Tibial nerve (tissue), 4 donors: Measurements from ENCODE around the gene SECISBP2. TPM values are rescaled to one million over a fixed set of nuclear protein-coding genes. Genes with fewer than 3 reads are reported as not detected.

Experiments
- DNase-seq, 2 donors: peaks; one replicate each; pipeline ENCODE4 v3.0.0-alpha.2; 2019; ENCODE audit warnings: low spot score in 2 of 2
- H3K27ac ChIP-seq, 4 donors: fragments of 200-600 bp; sonication (generic) in 3 of 4; one replicate each; pipeline ENCODE4 v1.5.1; 2017 to 2019; ENCODE audit warnings: mild to moderate bottlenecking in 1 of 4
- H3K27me3 ChIP-seq, 2 donors: fragments of 200-600 bp; sonication (generic) in 1 of 2; one replicate each; pipeline versions ENCODE4 v1.5.1 to v1.6.0; 2017 to 2019
- H3K36me3 ChIP-seq, 3 donors: fragments of 200-600 bp; sonication (generic); one replicate each; pipeline ENCODE4 v1.5.1; 2018 to 2019
- H3K4me1 ChIP-seq, 4 donors: fragments of 200-600 bp; sonication (generic) in 3 of 4; one replicate each; pipeline ENCODE4 v1.5.1; 2017 to 2019
- H3K4me3 ChIP-seq, 4 donors: fragments of 200-600 bp; sonication (generic) in 3 of 4; one replicate each; pipeline ENCODE4 v1.5.1; 2017 to 2019; ENCODE audit warnings: mild to moderate bottlenecking in 1 of 4, moderate library complexity in 1 of 4
- H3K9me3 ChIP-seq, 4 donors: fragments of 200-600 bp; sonication (generic) in 3 of 4; one replicate each; pipeline ENCODE4 v1.5.1; 2017 to 2019
- EP300 ChIP-seq, 2 donors: sonication (generic); formaldehyde crosslinking; IDR thresholded peaks; one replicate each; pipeline ENCODE4 v1.6.1; 2017; ENCODE audit warnings: antibody characterized with exemption in 2 of 2, mild to moderate bottlenecking in 1 of 2
- POLR2A ChIP-seq, 2 donors: fragments of 450-650 bp; IDR thresholded peaks; one replicate each; pipeline ENCODE4 v1.6.1; 2017; ENCODE audit warnings: antibody characterized with exemption in 2 of 2, mild to moderate bottlenecking in 2 of 2, moderate library complexity in 2 of 2
- WGBS, 2 donors: methylation state at CpG; one replicate each; pipeline ENCODE4 v1.1.5; 2018; 5-methylcytosine and 5-hydroxymethylcytosine counted together
- small RNA-seq: library from RNA; depleted of rRNA; stranded (forward); fragments of <200 nt; gene quantifications from one replicate; pipeline ENCODE3, GENCODE V24; 2016
- total RNA-seq, 4 donors: library from RNA; depleted of rRNA; stranded (reverse); fragments of >200 nt; gene quantifications; one replicate each; pipeline ENCODE4 v1.1.0, GENCODE V29; 2016
- TF ChIP-seq, protein P1 (sequence below), 5 experiments: fragments of 200-600 bp in 3 of 5; fragments of 450-650 bp in 2 of 5; sonication (generic) in 3 of 5; IDR thresholded peaks; one replicate each; pipeline ENCODE4 v1.5.1; 2016 to 2019; ENCODE audit warnings: antibody characterized with exemption in 5 of 5, mild to moderate bottlenecking in 3 of 5, moderate library complexity in 2 of 5

The SECISBP2 gene
- total RNA-seq, 4 donors from 2014 or later = 57.7 to 77.1 (median 64.8) TPM

GRCh38 chr9:89408628-89409101 lies 90.4 kb downstream of the SECISBP2 start:
- Histone ChIP-seq H3K27ac (no peak overlapping the region), H3K4me3 (no peak overlapping the region), H3K27me3 (no peaks in the 10 kb centered on the region), H3K36me3 (peaks cover 0 to 27% (median 0%) of the 10 kb centered on the region in 3 donors), H3K4me1 (peaks cover 0 to 23% (median 3%) of the 10 kb centered on the region in 4 donors), H3K9me3 (peaks cover 0 to 14% (median 0%) of the 10 kb centered on the region in 4 donors)
- DNase-seq = no peak
- no peak for TF ChIP-seq POLR2A (IDR thresholded peaks at IDR 0.05)
- TF ChIP-seq, protein P1, sequence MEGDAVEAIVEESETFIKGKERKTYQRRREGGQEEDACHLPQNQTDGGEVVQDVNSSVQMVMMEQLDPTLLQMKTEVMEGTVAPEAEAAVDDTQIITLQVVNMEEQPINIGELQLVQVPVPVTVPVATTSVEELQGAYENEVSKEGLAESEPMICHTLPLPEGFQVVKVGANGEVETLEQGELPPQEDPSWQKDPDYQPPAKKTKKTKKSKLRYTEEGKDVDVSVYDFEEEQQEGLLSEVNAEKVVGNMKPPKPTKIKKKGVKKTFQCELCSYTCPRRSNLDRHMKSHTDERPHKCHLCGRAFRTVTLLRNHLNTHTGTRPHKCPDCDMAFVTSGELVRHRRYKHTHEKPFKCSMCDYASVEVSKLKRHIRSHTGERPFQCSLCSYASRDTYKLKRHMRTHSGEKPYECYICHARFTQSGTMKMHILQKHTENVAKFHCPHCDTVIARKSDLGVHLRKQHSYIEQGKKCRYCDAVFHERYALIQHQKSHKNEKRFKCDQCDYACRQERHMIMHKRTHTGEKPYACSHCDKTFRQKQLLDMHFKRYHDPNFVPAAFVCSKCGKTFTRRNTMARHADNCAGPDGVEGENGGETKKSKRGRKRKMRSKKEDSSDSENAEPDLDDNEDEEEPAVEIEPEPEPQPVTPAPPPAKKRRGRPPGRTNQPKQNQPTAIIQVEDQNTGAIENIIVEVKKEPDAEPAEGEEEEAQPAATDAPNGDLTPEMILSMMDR (IDR thresholded peaks at IDR 0.05) = no peak
- no peak for TF ChIP-seq EP300 (IDR thresholded peaks at IDR 0.05)
- WGBS, 2 donors = 75 to 84% methylated on average over 12 of the region's 12 CpGs

Small RNA genes within 50 kb of the gene (small RNA-seq; reads per million reads assigned to genes)
- not detected for gene MIR3153

Other genes with a start within 250 kb of the SECISBP2 start
- 10 to 100 TPM in 1 of 4 donors, 1 to 10 TPM in 3; 1.1 to 11.4 (median 3.4) TPM for gene SHC3, start 139.7 kb upstream of the SECISBP2 start, total RNA-seq
- 1 to 10 TPM; 3.5 to 7.2 (median 6.1) TPM for gene CKS2, start 7.3 kb upstream of the SECISBP2 start, total RNA-seq
- gene SEMA4D, start 179.6 kb downstream of the SECISBP2 start, total RNA-seq = 10 to 100 TPM; 13.4 to 27.3 (median 24.8) TPM